OCI-LY3 (cell line): ENCODE results near the gene RASIP1.

ENCODE experiments used
- EZH2phosphoT487 ChIP-seq: fragments of 200-600 bp; shearing (Covaris generic); IDR thresholded peaks from 2 replicates; pipeline ENCODE4 v1.6.1; 2018; ENCODE audit warnings: antibody characterized with exemption, mixed run types, low read depth
- TF ChIP-seq, protein P1 (sequence below): fragments of 200-600, 300-600 bp; sonication (generic); IDR thresholded peaks from 2 replicates; pipeline ENCODE4 v1.5.1; 2014; ENCODE audit warnings: antibody characterized with exemption, low read length, low read depth

DNA sequence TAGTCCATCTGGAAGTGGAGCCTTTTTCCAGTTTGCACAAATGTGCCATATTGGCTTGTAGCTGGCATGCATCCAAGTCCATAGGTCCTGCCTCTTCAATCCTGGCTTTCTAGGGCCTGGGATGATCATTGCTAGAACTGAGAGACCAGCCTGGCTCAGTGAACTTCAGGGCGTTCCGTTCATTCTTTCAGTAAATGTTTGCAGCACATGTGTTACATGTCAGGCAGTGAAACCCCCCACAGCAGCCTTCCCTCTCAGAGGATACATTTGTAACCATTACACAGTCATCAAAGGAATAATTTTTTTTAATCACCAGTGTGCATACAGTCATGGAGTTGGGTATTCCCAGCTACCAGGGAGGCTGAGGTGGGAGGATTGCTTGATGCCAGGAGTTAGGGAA, 35.0 kb downstream of the RASIP1 start:
- TF ChIP-seq, protein P1, sequence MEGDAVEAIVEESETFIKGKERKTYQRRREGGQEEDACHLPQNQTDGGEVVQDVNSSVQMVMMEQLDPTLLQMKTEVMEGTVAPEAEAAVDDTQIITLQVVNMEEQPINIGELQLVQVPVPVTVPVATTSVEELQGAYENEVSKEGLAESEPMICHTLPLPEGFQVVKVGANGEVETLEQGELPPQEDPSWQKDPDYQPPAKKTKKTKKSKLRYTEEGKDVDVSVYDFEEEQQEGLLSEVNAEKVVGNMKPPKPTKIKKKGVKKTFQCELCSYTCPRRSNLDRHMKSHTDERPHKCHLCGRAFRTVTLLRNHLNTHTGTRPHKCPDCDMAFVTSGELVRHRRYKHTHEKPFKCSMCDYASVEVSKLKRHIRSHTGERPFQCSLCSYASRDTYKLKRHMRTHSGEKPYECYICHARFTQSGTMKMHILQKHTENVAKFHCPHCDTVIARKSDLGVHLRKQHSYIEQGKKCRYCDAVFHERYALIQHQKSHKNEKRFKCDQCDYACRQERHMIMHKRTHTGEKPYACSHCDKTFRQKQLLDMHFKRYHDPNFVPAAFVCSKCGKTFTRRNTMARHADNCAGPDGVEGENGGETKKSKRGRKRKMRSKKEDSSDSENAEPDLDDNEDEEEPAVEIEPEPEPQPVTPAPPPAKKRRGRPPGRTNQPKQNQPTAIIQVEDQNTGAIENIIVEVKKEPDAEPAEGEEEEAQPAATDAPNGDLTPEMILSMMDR = no peak
- no peak for TF ChIP-seq EZH2phosphoT487
